GM12878 (cell line): ENCODE results near the gene POLR3A. TPM values are rescaled to one million over a fixed set of nuclear protein-coding genes. Genes with fewer than 3 reads are reported as not detected.

Experiments
- ATAC-seq: fragments of 200-7000 bp; cut with Tn5 transposase; 3 replicates; pipeline ENCODE4 v1.9.1; 2020; ENCODE audit warnings: mild to moderate bottlenecking, moderate library complexity
- BruUV-seq: library from RNA; stranded (reverse); fragments of 400-500 nt; replicated peaks from 2 replicates; lab custom pipeline; 2021; lab: Mats Ljungman, UMichigan
- CTCF ChIA-PET: fragments of 300-600 bp; sonication (Branson Sonifier 250); formaldehyde crosslinking; extraction: SDS; loops from one replicate; lab custom pipeline; 2021; ENCODE audit warnings: inconsistent platforms; lab: Yijun Ruan, JAX
- POLR2A ChIA-PET: fragments of 350-600 bp; formaldehyde crosslinking; extraction: SDS; loops from one replicate; lab custom pipeline; 2021; ENCODE audit warnings: inconsistent platforms; lab: Charles Lee
- RAD21 ChIA-PET: fragments of 300-600 bp; sonication (Branson Sonifier 250); formaldehyde crosslinking; loops from one replicate; lab custom pipeline; 2023; ENCODE audit warnings: antibody characterized with exemption; ENCODE audit not compliant: unreplicated experiment; lab: Charles Lee
- SMC1A ChIA-PET: fragments of 300-600 bp; sonication (Branson Sonifier 250); formaldehyde crosslinking; loops from one replicate; lab custom pipeline; 2023; ENCODE audit not compliant: unreplicated experiment, uncharacterized antibody; lab: Charles Lee
- DNase-seq: peaks from one replicate; pipeline ENCODE4 v3.0.0-alpha.2; 2011; ENCODE audit warnings: low read depth, low spot score
- FAIRE-seq: peaks from 3 replicates; lab custom pipeline; 2011; peaks lifted over from hg19 to GRCh38; lab: Jason Lieb, UNC
- H2AFZ ChIP-seq: 2 replicates; pipeline ENCODE4 v1.6.0; 2011; ENCODE audit warnings: low read depth, low read length, control low read depth; ENCODE audit not compliant: control insufficient read depth
- H3K27ac ChIP-seq: 2 replicates; pipeline ENCODE4 v1.5.1; 2011; ENCODE audit warnings: control low read depth; ENCODE audit not compliant: control insufficient read depth, insufficient read depth
- H3K27me3 ChIP-seq, 2 experiments: replicated peaks in 1 of 2; 2 replicates each; pipeline versions ENCODE4 v1.6.0 to v1.6.1; 2011; ENCODE audit warnings: low read length in 1 of 2; ENCODE audit not compliant: control insufficient read depth in 2 of 2, insufficient read depth in 2 of 2
- H3K36me3 ChIP-seq, 2 experiments: 2 replicates each; pipeline ENCODE4 v1.5.1; 2011; ENCODE audit warnings: low read length in 1 of 2; ENCODE audit not compliant: control insufficient read depth in 2 of 2, insufficient read depth in 2 of 2
- H3K4me1 ChIP-seq: 2 replicates; pipeline ENCODE4 v1.6.1; 2011; ENCODE audit warnings: mild to moderate bottlenecking, low read length, moderate library complexity, mixed read lengths; ENCODE audit not compliant: control insufficient read depth, insufficient read depth
- H3K4me2 ChIP-seq: 2 replicates; pipeline ENCODE4 v1.6.0; 2011; ENCODE audit warnings: control low read depth; ENCODE audit not compliant: control insufficient read depth, insufficient read depth
- H3K4me3 ChIP-seq: fragments of 200-600 bp; sonication (generic); 2 replicates; pipeline ENCODE4 v1.5.1; 2016
- H3K79me2 ChIP-seq: 2 replicates; pipeline ENCODE4 v1.6.0; 2011; ENCODE audit warnings: low read length; ENCODE audit not compliant: control insufficient read depth, insufficient read depth
- H3K9ac ChIP-seq: 2 replicates; pipeline ENCODE4 v1.8.0; 2011; ENCODE audit warnings: low read length, control low read depth, mixed read lengths; ENCODE audit not compliant: control insufficient read depth, insufficient read depth
- H3K9me3 ChIP-seq: replicated peaks from 3 replicates; pipeline ENCODE4 v1.5.1; 2011; ENCODE audit warnings: mild to moderate bottlenecking, low read length; ENCODE audit not compliant: control insufficient read depth, insufficient read depth
- H4K20me1 ChIP-seq: 2 replicates; pipeline ENCODE4 v1.6.0; 2011; ENCODE audit not compliant: control insufficient read depth, insufficient read depth
- EGR1 ChIP-seq, 2 experiments: IDR thresholded peaks; 1 replicate in 1 of 2; 2 replicates in 1 of 2; pipeline ENCODE4 v1.6.1; 2011 to 2012; ENCODE audit warnings: low read depth in 2 of 2, low read length in 2 of 2, borderline replicate concordance in 1 of 2, mild to moderate bottlenecking in 1 of 2, moderate library complexity in 1 of 2
- RB1 ChIP-seq: fragments of 450-650 bp; formaldehyde crosslinking; IDR thresholded peaks from 2 replicates; pipeline ENCODE4 v1.6.1; 2017; ENCODE audit warnings: mild to moderate bottlenecking, borderline replicate concordance
- SIX5 ChIP-seq: IDR thresholded peaks from 2 replicates; pipeline ENCODE4 v1.6.1; 2011; ENCODE audit warnings: mild to moderate bottlenecking, low read depth, low read length, moderate library complexity; ENCODE audit not compliant: severe bottlenecking
- TCF3 ChIP-seq: IDR thresholded peaks from 2 replicates; pipeline ENCODE4 v1.6.1; 2012; ENCODE audit warnings: low read depth, mild to moderate bottlenecking, low read length, borderline replicate concordance; ENCODE audit not compliant: insufficient read depth
- ZBED1 ChIP-seq: IDR thresholded peaks from 2 replicates; pipeline ENCODE4 v1.6.1; 2016; ENCODE audit warnings: borderline replicate concordance
- WGBS: methylation state at CpG from one replicate; pipeline ENCODE4 v1.1.6; 2016; ENCODE audit warnings: low lambda C conversion rate; ENCODE audit not compliant: insufficient replicate concordance, insufficient coverage; ENCODE audit errors: missing lambda C conversion rate; 5-methylcytosine and 5-hydroxymethylcytosine counted together
- in situ Hi-C: fragments of 300-500 bp; cut with MboI; formaldehyde crosslinking; loops from 9 replicates; pipeline ENCODE4 v1.14.3; 2018; ENCODE audit warnings: mixed read lengths
- intact Hi-C: fragments of 100-400 bp; cut with micrococcal nuclease; formaldehyde crosslinking; loops from one replicate; pipeline ENCODE4 v1.14.2; 2022; ENCODE audit not compliant: unreplicated experiment
- polyA plus RNA-seq, 11 experiments: library from polyadenylated mRNA; depleted of rRNA in 4 of 11; unstranded in 6 of 11; stranded (reverse) in 5 of 11; fragments of >200 nt; fragmentation: Nextera tagmentation in 4 of 11; fragmentation: Illumina TruSeq in 1 of 11; extraction: Ambion mirVana in 4 of 11; extraction: Trizol in 1 of 11; gene quantifications; 1 replicate in 1 of 11; 2 replicates in 10 of 11; pipeline versions ENCODE4 v1.2.1 to v1.2.3, GENCODE V29; 2011 to 2016; ENCODE audit warnings: inconsistent platforms in 2 of 11, missing spikeins in 2 of 11, low read depth in 1 of 11
- total RNA-seq, 4 experiments: library from RNA; depleted of rRNA in 3 of 4; stranded (reverse); fragments of >200 nt in 3 of 4; fragmentation: Illumina TruSeq in 1 of 4; extraction: Trizol in 1 of 4; gene quantifications; 2 replicates each; pipeline versions ENCODE4 v1.2.1 to v1.2.3, GENCODE V29; 2013 to 2021
- TF ChIP-seq, protein P1 (sequence below): fragments of 450-650 bp; IDR thresholded peaks from 2 replicates; pipeline ENCODE4 v1.6.1; 2017; ENCODE audit warnings: mild to moderate bottlenecking, moderate library complexity

POLR3A gene
- total and polyA plus RNA-seq, 10 of the 15 experiments (the other 5 are each of a cell fraction or from before 2014, with no cell fraction given) = 5.4 to 20.4 (median 14.4) TPM

DNA sequence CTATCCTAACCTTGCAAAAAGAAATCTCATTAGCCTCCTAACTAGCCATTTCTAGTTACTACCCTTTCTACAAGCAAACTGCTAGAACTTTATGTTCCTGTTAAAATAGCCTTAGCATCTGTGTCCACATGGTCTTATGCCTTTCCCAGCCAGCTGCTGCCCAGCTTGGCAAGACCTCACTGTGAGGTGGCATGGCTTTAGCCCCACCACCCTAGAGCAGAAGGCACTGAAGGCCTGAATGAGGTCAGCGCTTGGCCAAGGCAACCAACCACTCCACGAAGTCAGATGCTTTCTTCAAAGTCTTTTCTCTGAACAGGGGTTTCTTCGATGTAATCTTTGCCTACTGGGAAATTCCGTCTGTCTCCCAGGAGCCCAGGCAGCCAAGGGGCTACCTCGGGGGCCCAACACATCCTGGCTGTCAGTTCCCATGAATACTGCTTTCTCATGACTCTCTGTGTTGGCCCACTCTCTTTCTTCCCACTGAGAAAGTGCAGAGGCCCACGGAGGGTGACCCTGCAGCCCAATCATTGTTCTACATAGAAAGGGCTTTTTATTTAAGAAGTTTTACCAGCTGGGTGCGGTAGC is 41.6 kb downstream of the POLR3A start:
- no peaks in the 10 kb centered on the region for H3K9me3 ChIP-seq
- ChIA-PET SMC1A (no interaction called here), RAD21 (no interaction called here), CTCF (interaction anchor here (0.6 kb wide), 1 partner anchor 44 kb away, joined by 3 read pairs; no protein-coding TSS in a partner anchor), POLR2A (no interaction called here)
- 80% methylated on average over 7 of the region's 7 CpGs for WGBS
- no peak overlapping the region for H3K27ac ChIP-seq
- H3K4me2 ChIP-seq = no peak overlapping the region
- no peak overlapping the region for H2AFZ ChIP-seq
- H3K27me3 ChIP-seq = no peaks in the 10 kb centered on the region
- no peaks in the 10 kb centered on the region for H4K20me1 ChIP-seq
- TF ChIP-seq, protein P1, sequence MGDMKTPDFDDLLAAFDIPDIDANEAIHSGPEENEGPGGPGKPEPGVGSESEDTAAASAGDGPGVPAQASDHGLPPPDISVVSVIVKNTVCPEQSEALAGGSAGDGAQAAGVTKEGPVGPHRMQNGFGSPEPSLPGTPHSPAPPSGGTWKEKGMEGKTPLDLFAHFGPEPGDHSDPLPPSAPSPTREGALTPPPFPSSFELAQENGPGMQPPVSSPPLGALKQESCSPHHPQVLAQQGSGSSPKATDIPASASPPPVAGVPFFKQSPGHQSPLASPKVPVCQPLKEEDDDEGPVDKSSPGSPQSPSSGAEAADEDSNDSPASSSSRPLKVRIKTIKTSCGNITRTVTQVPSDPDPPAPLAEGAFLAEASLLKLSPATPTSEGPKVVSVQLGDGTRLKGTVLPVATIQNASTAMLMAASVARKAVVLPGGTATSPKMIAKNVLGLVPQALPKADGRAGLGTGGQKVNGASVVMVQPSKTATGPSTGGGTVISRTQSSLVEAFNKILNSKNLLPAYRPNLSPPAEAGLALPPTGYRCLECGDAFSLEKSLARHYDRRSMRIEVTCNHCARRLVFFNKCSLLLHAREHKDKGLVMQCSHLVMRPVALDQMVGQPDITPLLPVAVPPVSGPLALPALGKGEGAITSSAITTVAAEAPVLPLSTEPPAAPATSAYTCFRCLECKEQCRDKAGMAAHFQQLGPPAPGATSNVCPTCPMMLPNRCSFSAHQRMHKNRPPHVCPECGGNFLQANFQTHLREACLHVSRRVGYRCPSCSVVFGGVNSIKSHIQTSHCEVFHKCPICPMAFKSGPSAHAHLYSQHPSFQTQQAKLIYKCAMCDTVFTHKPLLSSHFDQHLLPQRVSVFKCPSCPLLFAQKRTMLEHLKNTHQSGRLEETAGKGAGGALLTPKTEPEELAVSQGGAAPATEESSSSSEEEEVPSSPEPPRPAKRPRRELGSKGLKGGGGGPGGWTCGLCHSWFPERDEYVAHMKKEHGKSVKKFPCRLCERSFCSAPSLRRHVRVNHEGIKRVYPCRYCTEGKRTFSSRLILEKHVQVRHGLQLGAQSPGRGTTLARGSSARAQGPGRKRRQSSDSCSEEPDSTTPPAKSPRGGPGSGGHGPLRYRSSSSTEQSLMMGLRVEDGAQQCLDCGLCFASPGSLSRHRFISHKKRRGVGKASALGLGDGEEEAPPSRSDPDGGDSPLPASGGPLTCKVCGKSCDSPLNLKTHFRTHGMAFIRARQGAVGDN = no peak
- TF ChIP-seq EGR1 (IDR thresholded peaks at IDR 0.05; ENCODE audit: borderline replicate concordance in 1 of 2, low read depth in 2 of 2, low read length in 2 of 2) = no peak
- TF ChIP-seq RB1 = no peak
- no peak for TF ChIP-seq TCF3
- TF ChIP-seq SIX5 = no peak
- TF ChIP-seq ZBED1 = no peak
- no peaks in the 10 kb centered on the region for H3K79me2 ChIP-seq
- in situ Hi-C loops = no loop called here
- peaks cover 13 to 26% of the 10 kb centered on the region in 2 experiments; a peak in 3 of 4 replicates for H3K36me3 ChIP-seq
- BruUV-seq = no TSS peak
- no peak overlapping the region for H3K4me3 ChIP-seq
- ATAC-seq (no peak), FAIRE-seq (no peak), DNase-seq (no peak)
- no peaks in the 10 kb centered on the region for H3K4me1 ChIP-seq
- no peak overlapping the region for H3K9ac ChIP-seq
- intact Hi-C loops = no loop called here
